GM19193 (cell line): ENCODE measurements around the gene PAF1.

Experiments
- POLR2A ChIP-seq: IDR thresholded peaks from 4 replicates; pipeline ENCODE4 v1.6.1; 2011; ENCODE audit not compliant: insufficient read depth, insufficient read length; ENCODE audit errors: extremely low read depth

Gene PAF1

GRCh38 chr19:39369200-39369599 lies 21.7 kb downstream of the PAF1 start:
- no peak for TF ChIP-seq POLR2A

- no peak for TF ChIP-seq POLR2A
Measured at GRCh38 chr19:39365531-39365930, 25.4 kb downstream of the PAF1 start.

- TF ChIP-seq POLR2A: no peak
Measured at GRCh38 chr19:39363901-39364457, 26.9 kb downstream of the PAF1 start.

- no peak for TF ChIP-seq POLR2A
Measured at GRCh38 chr19:39362682-39363657, 27.9 kb downstream of the PAF1 start.

GRCh38 chr19:39360599-39360998 lies 30.3 kb downstream of the PAF1 start:
- no peak for TF ChIP-seq POLR2A

- TF ChIP-seq POLR2A: no peak
Measured at GRCh38 chr19:39359026-39359425, 31.9 kb downstream of the PAF1 start.

- TF ChIP-seq POLR2A: no peak
Measured at GRCh38 chr19:39356647-39357046, 34.3 kb downstream of the PAF1 start.

GRCh38 chr19:39356073-39356472 lies 34.8 kb downstream of the PAF1 start:
- no peak for TF ChIP-seq POLR2A

GRCh38 chr19:39355253-39355652 lies 35.7 kb downstream of the PAF1 start:
- TF ChIP-seq POLR2A: no peak

GRCh38 chr19:39352381-39353255 lies 38.3 kb downstream of the PAF1 start:
- TF ChIP-seq POLR2A: no peak

- no peak for TF ChIP-seq POLR2A
Measured at GRCh38 chr19:39351537-39352064, 39.3 kb downstream of the PAF1 start.

- no peak for TF ChIP-seq POLR2A
Measured at GRCh38 chr19:39350156-39350555, 40.8 kb downstream of the PAF1 start.

GRCh38 chr19:39349326-39349725 lies 41.6 kb downstream of the PAF1 start:
- no peak for TF ChIP-seq POLR2A

GRCh38 chr19:39347332-39348164 lies 43.4 kb downstream of the PAF1 start:
- no peak for TF ChIP-seq POLR2A

GRCh38 chr19:39345956-39346355 lies 45.0 kb downstream of the PAF1 start:
- TF ChIP-seq POLR2A: no peak
